AG08395 (cell line): ENCODE measurements around the gene NPRL2.

Source experiments
- DNase-seq: peaks from one replicate; pipeline ENCODE4 v3.0.0; 2012; ENCODE audit warnings: mixed read lengths, low spot score

Gene NPRL2

DNA sequence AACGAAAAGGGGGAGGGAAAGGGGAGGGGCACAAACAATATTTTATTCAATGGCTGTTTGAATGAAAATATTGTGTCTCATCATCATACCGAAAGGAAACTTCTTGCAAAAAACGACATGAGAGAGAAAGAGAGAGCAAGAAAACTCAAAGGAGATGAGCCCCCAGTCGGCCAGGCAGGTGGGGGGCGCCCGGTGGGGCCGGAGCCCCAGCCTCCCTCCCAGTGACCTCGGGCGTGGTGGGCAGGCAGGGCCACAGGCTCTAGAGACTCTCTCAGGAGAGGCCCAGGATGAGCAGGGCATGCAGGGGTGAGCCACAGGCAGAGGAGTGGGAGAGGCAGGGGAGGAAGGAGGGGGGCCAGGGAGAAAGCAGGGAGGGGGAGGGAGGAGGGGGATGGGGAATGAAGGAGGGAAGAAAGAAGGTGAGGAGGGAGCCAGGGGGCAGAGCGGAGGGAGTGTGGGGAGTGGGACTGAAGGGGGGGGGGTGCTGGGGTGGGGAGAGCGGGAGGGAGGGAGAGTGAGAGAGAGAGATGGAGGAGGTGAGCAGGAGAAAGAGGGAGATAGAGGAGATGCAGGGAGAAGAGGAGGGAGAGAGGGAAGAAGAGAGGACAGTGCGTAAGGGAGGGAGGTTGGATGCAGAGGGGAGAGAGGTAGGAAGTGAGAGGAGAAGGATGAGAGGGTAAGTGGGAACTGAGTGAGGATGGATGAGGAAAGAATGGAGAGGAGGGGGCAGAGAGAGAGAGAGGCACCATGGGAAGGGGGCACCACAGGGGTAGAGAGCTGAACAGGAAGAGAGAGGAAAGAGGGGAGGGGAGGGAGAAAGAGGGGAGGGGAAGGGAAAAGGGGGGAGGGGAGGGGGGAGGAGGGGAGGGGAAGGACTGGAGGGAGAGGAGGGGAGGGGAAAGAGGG lies 22.8 kb upstream of the NPRL2 start:
- DNase-seq, result no peak

DNA sequence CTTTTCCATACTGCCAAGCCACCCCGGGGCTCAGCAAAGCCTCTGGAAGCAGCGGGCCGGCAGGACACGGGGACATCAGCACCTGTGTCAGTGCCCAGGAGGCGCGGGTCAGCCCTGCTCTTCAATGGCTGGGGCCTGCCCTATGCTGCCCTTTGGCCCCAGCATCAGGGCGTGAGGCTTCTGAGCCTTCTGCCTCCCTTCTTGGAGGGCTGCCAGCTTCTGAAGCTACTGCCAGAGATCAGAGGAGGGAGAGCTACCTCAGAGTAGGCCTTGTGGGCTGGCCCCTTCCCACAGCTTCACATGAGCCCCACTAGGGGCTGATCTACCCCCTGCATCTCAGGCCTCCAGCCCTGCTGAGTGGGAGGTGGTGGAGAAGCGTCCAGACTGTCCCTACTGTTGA lies 21.8 kb upstream of the NPRL2 start:
- DNase-seq, result no peak

DNA sequence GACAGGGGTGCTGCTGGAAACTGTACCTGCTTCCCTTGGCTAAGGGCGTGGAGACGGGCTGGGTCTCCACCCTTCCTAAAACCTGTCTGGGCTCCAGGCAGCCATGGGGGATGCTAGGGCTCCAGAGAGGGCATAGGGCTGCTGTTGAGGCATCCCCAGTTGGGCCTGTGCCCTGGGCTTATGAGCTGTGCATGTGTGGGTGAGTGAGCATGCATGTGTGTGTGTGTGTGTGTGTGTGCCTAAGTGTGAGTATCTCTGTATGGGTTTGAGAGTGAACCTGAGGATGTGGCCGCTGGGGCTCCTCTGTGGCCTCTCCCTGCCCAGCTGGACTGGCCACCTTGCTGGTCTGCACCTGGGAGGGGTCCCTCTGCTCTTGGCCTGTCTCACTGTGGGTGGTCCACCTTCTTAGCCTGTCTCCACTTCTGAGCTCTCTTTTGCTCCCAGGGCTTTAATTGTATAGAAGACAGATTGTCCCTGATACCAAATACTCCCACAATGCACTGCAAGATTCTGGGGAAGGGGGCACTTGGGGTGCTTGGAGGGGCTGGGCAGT lies 20.6 kb upstream of the NPRL2 start:
- DNase-seq, result no peak

DNA sequence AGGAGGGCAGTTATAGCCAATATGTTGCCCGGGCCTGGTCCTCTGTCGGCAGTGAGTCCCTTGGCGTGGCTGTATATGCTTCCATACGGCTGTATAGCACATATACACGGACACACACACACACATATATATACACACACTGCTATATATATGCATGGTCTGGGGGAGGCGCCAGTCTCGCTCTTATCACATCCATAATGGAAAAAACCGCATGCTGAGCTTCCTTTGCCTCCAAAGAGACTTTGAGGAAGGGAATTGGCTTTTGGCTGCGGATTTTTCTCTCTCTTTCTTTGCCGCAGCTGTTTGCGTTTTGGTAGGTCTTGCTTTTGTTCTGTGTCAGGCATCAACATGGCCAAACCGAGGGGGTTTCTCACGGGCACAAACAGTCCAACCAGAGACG lies 20.0 kb upstream of the NPRL2 start:
- no peak for DNase-seq

DNA sequence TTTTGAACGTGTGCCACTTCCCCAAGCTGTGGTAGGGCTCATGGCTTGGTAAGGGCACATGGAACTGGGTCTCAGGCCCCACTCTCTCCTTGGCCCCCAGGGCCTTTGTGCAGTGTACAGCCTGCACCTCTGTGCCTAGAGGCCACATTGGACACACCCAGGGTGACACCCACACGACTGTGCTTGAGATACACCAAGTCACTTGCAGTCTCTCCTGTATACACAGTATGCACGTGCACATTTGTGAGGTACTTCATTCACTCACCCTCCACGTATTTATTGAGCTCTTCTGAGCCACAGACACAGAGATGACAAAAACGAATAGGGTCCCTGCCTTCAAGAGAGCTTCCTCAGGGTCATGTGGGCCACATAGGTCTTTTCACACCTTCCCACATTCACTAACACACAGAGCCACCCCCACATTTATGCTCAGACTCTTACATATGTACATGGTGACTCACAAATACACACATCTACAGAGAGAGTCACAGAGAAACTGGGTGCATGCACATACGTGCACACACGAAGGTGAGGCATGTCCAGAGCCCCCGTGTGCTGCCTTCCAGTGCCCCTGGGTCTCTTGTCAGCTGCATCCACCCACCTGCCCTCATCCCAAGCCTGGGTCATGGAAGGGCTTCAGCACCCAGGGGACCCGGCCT lies 18.6 kb upstream of the NPRL2 start:
- no peak for DNase-seq

DNA sequence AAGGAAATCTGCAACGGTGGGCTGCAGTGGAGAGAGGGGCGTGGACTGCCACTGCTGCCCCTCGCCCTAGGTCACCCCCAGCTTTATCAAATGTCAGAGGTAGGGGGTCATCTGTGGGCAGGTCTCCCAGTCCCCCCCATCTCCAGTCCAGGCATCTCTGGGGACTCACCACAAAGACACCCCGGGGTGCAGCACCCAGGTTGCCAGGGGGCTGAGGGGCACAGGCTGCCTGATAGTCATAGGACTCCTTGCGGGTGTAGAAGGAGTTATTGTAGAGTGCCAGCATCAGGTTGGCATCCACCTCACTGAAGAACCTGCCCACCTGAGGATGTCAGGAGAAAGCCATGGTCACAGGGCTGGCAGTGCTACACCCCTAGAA lies 15.3 kb upstream of the NPRL2 start:
- no peak for DNase-seq

DNA sequence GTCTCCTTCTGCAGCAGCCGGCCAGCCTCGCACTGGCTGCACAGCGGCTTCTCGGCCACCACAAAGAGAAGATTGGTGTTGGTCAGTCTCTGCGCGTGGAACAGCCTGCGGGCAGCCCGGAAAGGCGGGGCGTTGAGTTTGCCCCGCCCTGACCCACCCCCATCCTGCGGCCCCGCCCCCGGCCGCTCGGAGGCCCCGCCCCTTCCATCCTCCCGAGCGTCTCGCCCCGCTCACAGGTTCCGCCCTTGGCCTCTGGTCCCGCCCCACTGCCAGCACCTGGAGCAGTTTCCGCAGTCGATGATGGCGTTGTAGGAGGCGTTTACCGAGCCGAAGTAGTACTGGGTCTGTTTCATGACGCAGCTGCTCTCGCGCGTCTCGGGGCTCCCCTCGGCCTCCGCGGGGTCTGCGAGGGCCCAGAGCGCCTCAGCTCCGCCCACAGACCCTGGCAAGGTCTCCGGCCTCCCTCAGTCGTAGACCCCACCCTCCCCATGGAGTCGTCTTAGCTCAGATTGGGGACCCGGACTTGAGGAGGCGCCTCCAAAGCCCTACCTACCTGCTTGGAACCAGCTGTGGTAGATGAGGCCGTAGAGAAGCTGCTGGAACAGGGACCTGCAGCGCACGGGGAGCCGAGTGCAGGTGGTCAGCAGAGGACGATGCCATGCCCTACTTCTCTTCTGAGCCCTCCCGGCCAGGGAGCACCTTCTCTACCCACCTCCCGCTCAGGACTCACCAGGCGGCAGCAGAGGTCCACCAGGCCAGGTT lies 14.7 kb upstream of the NPRL2 start:
- DNase-seq, result peak; percentile 93

DNA sequence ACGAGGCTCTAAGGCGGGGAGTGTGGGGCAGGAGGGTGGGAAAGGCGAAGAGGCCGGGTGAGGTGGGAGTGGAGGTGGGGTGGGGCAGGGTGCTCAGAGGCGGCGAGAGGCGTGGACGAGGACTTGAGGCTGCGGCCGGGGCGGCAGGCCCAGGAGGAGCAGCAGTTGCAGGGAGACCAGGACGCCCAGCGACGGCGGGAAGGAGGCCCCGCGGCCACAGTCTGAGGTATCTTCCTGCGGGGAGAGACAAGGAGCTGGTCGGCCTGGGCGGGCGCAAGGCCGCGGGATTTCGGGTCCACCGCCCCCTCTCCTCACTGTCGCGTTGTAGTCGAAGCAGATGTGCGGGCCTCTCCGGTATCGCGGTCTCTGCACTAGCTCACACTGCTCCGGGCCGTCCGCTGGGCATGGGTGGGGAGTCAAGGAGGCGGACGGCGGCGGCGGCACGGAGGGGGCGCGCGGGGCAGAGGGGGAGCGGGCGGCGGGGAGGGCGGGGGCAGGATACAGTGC lies 14.1 kb upstream of the NPRL2 start:
- DNase-seq, result peak; percentile 34

DNA sequence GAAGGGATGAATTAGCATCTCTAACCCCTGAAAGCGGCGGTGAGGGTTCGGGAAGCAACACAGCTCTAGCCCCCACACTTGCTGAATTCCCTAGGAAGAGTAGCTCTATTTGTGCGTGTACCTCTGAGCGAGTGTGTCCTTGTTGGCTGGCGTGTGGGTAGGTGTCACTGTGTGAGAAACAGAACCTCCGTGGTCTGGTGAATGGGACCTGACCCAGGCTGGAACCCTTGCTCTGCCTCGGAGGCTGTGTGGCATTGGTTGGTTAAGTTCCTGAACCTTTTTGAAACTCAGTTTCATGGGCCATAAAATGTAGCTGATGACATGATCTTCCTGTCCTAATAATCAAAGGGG lies 9.2 kb upstream of the NPRL2 start:
- DNase-seq, result no peak

DNA sequence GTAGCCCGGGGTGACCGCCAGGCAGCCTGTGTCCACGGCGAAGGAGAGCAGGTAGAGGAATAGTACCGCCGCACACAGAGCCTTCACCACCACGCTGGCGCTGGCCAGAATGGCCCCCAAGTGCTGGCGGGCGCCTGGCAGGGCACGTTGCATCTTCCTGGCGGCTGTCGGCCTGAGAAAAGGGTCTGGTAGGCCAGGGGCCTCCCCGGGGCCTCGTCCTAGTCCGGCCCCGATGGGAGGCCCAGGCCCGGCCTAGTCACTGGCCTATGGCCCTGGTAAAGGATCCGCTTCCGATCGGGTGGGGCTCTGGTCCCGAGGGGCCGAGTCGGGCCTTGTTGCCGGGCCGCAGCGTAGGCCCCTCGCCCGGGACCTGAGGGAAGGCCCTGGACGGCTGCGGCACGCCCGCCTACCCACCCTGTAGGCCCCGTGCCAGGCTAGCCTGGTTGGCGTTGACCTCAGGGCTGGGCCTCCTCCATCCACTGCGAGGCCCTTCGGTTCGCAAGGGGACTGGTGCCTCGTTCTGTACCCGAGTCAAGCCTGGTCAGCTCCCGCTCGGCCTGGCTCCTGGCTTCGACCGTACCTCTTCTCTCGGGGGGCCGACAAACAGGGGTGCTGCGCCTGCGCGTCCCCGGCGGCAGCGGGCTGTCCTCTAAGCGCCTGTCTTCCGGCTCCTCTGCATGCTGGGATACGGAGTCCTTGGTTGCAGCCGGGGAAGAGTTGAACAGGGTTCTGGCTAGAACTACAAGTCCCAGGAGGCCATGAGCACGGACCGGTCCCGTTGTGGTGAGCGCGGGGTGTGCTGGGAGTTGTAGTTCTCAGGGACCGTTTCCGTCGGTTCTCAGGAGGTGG lies 8.6 kb upstream of the NPRL2 start, which contains the start of gene TMEM115:
TSS of gene TMEM115 (minus strand) at position 611 of the 849 bp plus-strand sequence. CDS start at position 153, 458 bp downstream.
- peak; percentile 99 for DNase-seq

DNA sequence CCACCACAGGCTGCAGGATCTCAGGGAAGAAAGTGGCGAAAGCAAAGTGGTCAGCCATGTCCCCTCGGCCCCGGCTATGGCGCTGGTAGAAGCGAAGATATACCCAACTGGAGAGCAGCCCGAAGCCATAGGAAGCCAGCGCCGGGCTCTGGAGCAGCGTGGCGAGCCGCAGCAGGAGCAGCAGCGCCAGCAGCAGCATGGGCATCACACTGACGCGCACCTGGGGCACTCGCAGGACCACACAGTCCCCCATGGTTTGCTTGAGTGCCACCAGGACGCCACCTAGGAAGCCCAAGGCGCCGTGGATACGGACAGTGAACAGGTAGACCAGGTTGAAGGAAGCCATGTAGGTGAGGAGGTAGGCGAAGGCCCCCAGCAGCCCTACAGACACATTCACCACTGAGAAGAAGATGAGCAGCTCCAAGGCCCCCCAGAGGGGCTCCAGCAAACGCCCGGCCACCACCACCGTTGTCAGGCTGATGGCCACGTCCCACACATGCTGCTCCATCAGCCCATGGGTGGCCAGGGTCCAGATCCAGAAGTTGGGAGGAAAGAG lies 7.9 kb upstream of the NPRL2 start:
- no peak for DNase-seq

DNA sequence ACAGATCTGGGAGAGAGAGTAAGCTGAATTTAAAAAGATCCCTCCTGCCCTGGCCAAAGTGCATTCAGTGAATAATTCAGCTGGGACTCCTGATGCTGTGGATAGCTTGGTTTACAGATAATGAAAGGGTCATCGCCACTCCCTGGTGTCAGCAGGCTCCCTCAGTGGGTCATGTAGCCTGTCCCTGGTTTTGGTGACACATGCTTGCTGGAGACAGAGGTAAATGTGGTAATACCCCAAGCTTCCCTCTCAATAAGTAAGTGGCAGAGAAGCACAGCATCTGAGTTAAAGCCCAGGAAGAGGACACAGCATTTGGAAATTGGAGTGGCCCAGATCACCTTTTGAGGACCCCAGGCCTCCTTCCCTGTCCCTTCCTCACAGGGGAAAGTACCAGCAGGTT lies 6.9 kb upstream of the NPRL2 start:
- no peak for DNase-seq

DNA sequence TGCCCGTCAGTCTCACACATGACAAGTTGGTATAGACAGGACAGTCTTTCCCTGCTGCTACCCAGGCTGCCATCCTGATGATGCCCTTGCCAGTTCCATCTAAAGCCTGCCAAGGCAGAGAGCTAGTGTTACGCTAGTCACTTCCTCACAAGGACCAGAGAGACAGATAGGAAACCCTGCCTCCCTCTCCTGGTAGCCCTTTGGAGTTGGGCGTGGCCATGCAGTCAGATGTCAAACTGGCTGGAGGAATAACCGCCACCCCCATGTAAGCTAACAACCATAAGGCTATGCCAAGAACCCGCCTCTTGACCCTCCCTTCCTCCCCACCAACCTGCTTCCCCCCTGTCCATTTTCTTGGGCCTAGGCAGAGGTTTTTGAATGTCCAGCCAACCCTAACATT lies 6.0 kb upstream of the NPRL2 start:
- DNase-seq, result peak; percentile 41

DNA sequence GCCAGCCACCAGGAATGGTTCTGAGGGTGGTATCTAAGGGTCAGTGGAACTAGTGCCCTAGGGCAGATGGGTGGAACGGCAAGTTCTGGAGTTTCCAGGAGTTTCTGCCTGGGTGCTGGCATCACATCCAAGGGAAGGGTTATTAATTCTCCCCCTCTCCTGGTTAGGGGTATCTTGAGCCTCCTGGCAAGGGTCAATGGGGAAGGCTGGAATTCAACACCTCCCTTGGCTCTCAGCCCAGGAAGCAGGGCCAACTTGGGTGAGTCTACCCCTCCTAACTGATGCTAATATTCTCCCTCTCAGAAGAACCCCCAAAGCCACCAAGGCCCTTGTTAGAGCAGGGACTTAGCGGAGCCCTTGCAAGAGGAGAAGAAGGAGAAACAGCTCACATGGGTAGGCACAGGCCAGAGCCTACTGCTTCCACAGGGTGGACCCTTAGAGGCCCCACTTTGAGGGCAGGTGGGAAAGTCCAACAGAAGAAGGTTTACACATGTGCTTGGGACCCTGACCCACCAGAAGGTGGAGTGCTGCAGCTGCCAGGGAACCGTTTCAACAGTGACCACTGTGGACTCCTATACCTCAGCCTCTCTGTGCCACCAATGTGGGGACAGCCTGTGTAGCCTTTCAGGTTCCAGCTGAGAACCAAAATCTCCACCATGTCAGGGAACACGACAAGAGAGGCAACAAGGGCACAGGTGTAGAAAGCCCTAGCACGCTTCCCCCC lies 5.4 kb upstream of the NPRL2 start:
- DNase-seq, result no peak

DNA sequence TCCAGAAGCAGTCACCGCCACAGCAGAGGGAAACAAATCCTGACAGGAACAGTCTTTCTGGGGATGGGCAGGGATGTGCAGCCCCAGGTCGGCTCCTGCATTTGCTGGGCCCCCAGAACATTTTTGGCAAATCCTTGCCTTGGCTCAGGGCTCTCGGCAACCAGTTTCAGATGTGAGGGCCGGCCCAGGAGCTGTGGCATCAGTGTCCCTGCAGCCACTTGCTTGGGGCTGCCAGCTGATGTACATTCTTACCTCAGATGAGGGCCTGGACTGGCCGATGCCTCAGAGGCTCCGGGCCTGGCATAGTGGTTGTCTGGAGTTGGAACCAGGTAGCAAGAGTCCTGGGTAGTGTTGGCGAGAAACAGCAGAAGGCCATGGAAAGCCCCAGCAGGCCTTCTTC lies 4.3 kb upstream of the NPRL2 start:
- no peak for DNase-seq

DNA sequence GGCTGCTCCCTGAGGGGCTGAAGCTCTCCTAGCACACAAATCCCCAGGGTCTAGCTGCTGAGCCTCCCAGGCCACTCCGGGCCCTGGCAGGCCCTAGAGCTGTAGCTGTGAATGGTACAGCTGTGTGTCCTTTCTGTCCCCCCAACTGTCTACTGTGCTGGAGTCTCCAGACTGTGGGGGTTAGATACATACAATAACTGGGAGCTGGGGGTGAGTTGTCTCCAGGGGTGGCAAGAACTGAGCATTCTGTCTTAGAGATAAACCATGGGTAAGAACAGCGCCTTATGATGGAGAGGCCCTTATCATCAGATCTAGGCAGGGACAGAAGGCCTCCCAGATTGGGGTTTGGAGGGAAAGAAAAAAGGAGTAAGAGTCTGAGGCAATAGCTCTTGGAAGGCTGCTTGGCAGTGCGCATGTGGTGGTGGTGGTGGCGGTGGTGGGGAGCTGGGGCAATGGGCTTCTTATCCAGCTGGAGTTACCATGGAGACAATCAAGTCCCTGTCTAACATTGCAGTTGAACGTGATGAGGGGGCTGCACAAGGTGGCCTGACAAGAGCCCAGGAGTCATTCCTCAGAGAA lies 3.7 kb upstream of the NPRL2 start:
- DNase-seq, result no peak

DNA sequence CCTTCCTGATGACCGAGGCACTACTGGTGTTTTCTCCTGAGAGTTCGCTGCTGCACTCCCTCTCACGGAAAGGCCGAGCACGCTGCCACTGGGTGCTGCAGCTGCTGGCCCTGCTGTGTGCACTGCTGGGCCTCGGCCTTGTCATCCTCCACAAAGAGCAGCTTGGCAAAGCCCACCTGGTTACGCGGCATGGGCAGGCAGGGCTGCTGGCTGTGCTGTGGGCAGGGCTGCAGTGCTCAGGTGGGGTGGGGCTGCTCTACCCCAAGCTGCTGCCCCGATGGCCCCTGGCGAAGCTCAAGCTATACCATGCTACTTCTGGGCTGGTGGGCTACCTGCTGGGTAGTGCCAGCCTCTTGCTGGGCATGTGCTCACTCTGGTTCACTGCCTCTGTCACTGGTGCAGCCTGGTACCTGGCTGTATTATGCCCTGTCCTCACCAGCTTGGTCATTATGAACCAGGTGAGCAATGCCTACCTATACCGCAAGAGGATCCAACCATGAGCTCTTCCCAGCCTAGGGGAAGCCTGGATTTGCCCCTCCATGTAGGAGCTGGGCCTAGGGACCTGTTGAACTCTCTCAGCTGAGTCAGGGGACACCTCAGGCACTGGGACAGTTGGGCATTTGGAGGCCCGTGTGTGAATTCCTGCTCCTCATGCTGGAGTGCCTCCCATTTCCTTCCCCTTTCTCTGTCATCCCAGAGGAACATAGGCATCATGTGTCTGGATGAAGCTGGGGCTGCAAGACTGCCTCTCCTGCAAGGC lies 2.9 kb upstream of the NPRL2 start:
- no peak for DNase-seq

DNA sequence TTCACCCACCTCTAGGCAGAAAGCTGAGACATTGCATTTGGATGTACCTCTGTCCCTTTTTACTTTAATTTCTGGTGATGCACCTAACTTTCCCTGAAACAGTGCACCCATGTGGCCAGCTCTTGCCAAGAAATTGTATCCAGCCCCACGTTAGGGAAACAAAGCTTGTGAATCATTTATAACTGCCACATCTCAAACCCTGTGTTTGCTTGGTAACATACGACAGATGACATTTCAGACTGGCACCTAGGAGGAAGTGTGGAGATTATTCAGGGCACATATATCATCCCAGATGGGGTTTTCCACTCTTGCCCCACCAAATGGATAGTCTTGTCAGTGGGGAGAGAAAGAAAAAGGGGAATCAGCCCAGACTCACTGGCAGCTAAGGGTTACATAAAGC lies 2.2 kb upstream of the NPRL2 start:
- peak; percentile 32 for DNase-seq

DNA sequence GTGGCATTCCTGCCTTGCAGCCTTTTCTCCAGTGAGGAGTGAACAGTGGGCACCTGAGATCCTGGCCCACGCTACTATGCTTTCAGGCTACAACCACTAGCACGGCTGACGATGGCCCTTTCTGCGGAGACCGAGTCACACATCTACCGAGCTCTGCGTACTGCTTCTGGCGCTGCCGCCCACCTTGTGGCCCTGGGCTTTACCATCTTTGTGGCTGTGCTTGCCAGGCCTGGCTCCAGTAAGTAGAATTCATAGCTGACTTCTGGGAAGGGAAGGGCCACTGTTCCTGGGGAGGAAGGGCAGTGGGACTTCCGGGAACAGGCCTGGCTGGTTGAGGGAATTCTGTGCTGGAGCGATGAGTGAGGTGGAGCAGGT lies 735 bp upstream of the NPRL2 start:
- DNase-seq, result no peak

DNA sequence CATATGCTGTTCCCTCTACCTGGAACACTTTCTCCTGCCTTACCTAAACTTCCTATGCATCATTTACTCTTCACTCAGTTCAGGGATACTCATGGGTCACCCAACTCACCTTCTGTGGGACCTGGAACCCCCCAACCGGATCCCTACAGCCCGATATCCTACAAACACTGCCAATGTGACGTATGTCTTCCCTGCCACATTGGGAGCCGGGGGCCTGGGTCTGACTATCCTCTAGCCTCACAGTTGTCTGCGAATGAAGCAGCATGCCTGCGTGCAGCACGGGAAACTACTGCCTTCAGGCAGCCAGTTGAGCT lies 405 bp downstream of the NPRL2 start:
- DNase-seq, result no peak
